GM19397 (cell line): Measurements from ENCODE around the gene GDPD5.

Source experiments
- ATAC-seq: cut with Tn5 transposase; IDR thresholded peaks from one replicate; pipeline ENCODE4 v1.9.1; 2021; ENCODE audit warnings: mild to moderate bottlenecking, moderate library complexity; ENCODE audit not compliant: unreplicated experiment

GDPD5 gene

DNA sequence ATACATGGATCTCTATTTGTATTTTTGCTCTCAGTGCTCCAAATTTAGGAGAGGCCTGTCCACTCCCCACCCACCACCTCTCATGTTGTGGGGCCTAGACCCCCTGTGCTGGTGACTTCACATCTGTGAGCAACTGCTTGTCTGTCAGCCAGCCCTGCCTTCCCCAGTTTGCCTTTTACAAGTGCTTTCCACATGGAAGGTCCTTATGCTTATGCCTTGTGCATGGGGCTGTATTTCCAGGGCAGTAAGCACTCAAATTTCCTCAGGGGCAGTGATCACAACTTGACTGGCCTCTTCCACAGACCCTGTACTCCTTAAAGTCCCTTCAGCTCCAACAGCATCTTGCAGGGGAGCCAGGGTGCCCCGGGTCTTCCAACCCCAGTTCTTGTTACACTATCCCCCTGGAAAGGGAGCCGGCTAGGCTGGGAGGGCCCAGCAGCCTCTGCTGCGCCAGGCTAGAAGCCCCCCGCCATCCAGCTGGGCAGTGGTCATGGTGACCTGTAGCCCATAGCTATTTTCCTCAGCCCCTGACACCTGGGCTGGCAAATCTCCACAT, 29.9 kb downstream of the GDPD5 start:
- no peak for ATAC-seq

DNA sequence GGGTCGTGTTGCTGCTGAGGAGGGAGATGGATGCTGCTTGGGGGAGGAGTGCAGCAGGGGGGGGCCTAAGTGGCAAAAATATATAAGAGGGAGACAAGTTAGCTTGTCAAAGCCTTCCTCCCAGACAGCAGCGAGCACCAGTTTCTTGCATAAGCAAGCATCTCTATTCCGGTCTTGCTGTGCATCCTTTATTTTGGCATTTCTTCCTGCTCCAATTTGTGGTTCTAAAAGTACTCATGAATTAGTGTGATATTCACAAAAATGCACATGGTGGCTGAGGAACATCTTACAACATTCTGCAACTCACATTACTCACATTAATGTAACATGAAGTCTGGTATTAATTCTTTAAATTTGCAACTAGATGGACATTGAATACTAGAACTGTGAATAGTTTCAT, 32.1 kb downstream of the GDPD5 start:
- no peak for ATAC-seq

DNA sequence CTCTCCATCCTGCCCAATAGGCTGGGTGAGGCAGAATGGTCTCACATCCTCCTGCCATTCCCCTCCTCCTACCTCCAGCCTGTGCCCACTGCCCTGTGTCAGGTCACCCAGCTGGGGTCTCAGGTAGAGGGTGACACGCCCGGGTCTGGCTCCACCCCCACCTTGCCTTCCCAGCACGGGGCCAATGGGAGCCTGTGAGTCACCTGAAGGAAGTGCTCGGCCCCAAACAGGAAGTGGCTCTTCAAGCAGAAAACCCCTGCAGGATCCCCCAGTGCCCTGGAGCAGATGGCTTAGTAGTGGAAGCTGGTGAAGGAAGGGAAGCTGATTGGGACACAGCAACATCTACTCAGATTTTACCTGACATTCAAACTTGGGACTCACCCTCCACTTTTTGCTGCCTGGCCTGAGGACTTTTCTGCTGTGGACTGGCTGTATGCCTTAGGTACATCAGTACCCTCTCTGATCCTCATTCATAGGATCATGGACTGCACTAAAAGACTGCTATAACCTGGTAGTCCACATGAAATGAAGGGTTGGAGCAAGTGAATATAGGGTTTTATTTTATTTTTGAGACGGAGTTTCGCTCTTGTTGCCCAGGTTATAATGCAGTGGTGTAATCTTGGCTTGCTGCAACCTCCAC, 33.4 kb downstream of the GDPD5 start:
- ATAC-seq, result no peak

DNA sequence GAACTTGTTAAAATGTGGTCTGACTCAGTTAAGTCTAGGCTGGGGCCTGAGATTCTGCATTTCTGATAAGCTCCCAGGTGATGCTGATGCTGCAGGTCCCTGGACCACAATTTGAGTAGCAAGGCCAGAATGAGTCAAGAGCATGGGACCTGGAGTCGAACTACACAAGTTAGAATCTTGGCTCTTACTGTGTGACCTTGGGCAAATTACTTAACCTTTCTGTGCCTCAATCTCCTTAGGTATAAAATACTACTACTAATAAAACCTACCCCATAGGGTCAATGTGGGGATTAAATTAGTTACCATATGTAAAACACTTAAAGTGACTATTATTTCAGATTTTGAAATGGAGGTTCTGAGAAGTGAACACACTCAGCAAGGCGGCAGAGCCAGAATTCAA, 34.3 kb downstream of the GDPD5 start:
- ATAC-seq, result no peak

GRCh38 chr11:75490221-75491181, 35.2 kb downstream of the GDPD5 start:
- ATAC-seq, result no peak

DNA sequence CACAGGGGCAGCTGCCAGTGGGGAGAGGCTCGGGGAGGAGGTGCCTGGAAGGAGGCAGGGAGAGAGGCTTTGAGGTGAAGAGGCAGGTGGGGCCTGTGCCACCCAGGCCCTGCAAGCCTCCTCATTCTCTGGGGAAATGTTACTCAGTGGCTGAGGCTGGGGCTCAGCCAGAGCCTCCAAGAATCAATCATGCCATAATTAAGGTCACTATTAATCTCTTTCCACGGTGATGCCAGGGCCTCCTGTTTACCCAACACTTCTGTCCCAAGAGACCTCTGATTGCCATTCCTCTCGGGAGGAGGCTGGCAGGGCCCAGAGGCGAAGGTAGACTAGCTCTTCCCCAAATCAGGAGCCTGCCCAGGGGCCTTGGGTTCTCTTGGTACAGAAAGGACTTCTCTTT, 38.4 kb downstream of the GDPD5 start:
- no peak for ATAC-seq

GRCh38 chr11:75485742-75486141, 40.0 kb downstream of the GDPD5 start:
- ATAC-seq, result no peak

GRCh38 chr11:75482931-75483469, 42.7 kb downstream of the GDPD5 start:
- ATAC-seq, result no peak

- ATAC-seq, result no peak
Measured at GRCh38 chr11:75481922-75482606, 43.7 kb downstream of the GDPD5 start.

DNA sequence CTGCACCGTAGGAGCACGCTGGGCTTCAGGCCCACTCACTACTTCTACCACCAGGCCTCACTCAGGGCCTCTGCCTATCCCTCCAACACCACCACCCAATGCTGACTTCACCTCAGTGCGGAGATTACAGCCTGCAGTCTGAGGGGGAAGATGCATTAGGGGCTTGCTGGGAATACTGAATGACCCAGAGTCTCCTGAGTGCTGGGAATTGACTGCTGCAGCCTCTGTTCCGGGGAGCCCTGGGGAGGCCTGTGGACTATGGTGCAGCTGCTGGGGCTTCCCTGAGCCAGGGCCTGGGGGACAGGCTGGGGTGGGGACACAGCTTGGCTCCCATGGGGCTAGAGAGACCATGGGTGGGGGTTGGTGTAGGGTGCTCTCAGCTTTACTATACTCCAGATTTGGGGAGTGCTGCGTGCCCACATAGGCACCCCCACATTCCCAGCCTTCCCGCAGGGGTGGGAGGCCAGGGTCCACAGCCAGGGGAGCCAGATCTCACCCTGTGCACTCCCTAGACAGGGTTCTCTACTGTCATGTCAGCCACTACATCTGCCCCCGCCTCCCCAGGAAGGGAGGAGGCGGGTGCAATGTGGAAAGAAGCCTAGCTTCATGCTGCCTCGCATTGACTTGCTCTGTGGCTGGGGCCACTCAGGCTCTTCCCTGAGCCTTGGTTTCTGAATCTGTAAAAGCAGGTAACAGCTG, 44.4 kb downstream of the GDPD5 start:
- no peak for ATAC-seq

GRCh38 chr11:75480185-75481175, 45.3 kb downstream of the GDPD5 start:
- no peak for ATAC-seq

DNA sequence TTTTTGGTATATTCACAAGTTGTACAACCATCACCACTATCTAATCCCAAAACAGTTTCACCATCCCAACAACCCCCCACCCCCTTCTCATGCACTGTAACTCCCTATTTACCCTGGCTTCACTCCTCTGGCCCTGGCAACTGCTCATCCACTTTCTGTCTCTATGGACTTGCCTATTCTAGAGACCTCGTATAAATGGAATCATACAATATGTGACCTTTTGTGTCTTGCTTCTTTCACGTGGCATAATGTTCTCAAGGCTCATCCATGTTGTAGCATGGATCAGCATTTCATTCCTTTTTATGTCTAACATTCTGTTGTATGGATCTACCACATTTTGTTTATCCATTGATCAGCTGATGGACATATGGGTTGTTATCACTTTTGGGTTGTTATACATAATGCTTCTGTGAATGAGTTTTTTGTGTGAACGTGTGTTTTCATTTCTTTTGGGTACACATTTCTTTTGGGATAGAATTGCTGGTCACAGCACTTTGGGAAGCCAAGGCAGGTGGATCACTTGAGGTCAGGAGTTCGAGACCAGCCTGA, 46.1 kb downstream of the GDPD5 start:
- no peak for ATAC-seq

DNA sequence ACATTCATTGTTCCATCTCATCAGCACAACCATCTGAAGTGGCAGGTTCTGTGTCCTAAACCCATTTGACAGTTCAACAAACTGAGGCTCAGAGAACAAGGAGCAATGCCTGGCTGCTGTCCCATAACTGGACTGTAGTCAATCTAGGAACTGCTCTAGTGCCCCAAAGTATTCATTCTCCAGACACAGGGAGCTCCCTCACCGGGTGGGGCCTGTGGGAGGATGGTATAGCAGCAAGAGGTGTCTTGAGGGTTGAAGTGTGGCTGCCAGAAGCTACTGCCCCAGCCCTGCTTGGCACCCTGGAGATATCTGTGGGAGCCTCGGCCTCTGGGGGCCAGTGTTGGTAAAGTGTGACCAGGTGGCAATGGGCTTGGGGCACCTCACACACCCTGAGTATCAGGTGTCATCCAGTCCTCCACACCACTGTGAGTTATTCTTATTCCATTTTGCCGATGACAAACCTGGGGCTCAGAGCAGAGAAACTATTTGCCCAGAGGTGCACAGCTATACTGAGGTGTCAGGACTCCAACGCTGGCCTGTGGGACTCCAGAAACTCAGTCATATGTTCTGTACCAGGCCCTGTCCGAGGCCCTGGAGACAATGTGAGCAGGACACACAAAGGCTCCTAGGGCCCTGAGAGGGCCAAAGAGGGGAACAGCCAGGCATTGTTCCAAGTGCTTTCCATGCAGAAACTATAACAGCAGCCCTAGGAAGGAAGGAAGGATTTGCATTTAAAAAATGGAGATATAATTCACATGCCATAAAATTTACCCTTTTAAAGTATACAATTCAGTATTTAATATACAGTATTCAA, 46.8 kb downstream of the GDPD5 start:
- ATAC-seq, result no peak

- ATAC-seq, result no peak
Measured at GRCh38 chr11:75477614-75477935, 48.2 kb downstream of the GDPD5 start.

DNA sequence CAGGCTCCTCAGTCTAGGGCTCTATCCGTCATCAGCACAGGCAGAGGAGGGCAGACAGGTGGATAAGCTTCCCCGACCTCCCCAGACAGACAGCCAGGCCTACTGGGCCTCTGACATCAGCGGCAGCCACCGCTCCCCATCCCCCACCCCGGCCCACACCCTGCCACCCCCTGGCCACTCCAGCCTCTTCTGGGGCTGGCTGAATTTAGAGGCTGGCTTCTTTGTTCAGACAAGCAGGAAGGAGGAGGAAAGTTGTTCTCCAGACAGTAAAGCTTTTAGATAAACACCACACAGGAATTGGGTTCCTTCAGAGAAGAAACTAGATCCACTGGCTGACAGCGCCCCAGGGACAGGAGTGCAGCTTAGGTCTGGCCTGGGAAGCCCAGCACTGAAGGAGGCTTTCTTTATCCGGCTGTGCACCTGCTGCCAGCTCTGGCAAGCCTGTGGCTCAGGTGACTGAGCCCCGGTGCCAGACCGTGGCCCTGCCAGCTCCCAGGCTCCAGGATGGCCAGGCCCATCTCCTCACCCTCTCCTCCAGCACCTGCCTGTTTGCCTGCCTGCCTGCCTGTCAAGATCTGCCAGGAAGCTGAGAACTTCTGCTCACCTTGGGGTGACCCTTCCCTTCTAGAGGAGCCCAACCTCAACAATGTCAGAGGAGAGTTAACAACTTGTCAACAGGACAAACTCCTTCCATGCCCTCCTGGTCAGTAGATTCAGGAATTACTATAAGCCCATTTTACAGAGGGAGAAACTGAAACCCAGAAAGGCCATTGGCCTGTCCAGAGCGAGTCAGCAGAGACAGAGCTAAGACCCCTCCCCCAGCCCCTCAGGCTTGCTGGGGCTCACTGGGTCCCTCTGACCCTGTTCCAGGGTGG, 48.8 kb downstream of the GDPD5 start:
- no peak for ATAC-seq

DNA sequence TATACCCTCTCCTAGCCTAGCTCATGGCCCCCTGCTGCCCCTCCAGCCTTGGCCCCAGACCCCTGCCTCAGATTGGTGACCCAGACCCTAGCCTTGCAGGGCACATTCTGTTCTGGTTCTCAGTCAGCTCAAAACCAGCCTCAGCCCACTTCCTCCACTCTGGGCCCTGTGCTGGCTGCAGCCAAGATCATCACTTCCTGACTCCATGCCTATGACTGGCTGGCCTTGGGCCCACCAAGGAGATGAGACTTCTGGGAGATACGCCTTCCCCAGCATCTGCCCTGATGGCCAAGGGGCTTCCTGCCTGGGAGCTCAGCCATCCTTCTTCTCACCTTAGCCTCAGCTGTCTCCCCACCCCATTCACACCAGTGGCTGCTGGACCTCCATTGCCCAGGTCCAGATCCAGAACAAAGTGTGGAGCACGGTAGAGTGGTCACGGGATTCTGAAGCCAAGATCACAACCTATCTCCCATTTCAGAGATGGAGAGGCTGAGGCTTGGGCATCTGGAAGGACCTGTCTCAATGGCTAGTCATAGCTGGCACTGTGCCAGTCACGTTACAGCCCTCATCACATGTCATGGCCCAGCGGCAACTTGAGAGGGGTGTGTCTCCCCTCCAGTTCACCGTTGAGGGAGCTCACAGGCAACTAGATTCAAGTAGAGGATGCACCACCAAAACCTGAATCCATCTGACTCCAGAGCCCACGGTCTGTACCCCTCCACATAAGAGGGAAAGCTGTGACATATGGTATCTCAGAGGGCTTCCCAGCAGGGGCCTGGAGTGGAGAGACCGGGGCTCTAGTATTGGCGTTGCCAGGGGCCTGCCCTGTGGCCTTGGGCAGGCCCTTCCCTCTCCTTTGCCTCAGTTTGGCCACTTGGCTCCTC, 49.7 kb downstream of the GDPD5 start:
- no peak for ATAC-seq
